Mononuclear cell (primary cell): ENCODE data around the gene FAM43B. TPM values are rescaled to one million over a fixed set of nuclear protein-coding genes. Genes with fewer than 3 reads are reported as not detected.
A peak's percentile ranks its signal among the peaks of the same experiment; 100 is the strongest.

ENCODE experiments used
- H3K27me3 ChIP-seq: 2 replicates; pipeline ENCODE4 v1.6.0; 2011; ENCODE audit warnings: low read length, control low read depth; ENCODE audit not compliant: insufficient read depth
- H3K4me1 ChIP-seq: 2 replicates; pipeline ENCODE4 v1.5.1; 2011; ENCODE audit warnings: mild to moderate bottlenecking, low read length, control low read depth; ENCODE audit not compliant: insufficient read depth
- H3K4me3 ChIP-seq: 2 replicates; pipeline ENCODE4 v1.5.1; 2011; ENCODE audit warnings: mild to moderate bottlenecking, low read length, moderate library complexity
- H3K9me3 ChIP-seq: 2 replicates; pipeline ENCODE4 v1.5.1; 2011; ENCODE audit warnings: low read depth, mild to moderate bottlenecking, control low read depth, low read length
- total RNA-seq: library from RNA; depleted of rRNA; stranded (reverse); fragments of >200 nt; gene quantifications from one replicate; pipeline ENCODE4 v1.2.3, GENCODE V29; 2012

The FAM43B gene
- total RNA-seq, 1 donor, result not detected

GRCh38 chr1:20573987-20574386, 21.6 kb downstream of the FAM43B start:
- H3K9me3 ChIP-seq, result no peaks in the 10 kb centered on the region
- no peak overlapping the region for H3K4me3 ChIP-seq
- H3K4me1 ChIP-seq, result peaks cover 11% of the 10 kb centered on the region
- H3K27me3 ChIP-seq, result peaks cover 7% of the 10 kb centered on the region

GRCh38 chr1:20574686-20575540, 22.5 kb downstream of the FAM43B start:
- H3K4me1 ChIP-seq, result peaks cover 11% of the 10 kb centered on the region
- no peak overlapping the region for H3K4me3 ChIP-seq
- peaks cover 4% of the 10 kb centered on the region for H3K27me3 ChIP-seq
- no peaks in the 10 kb centered on the region for H3K9me3 ChIP-seq

- Histone ChIP-seq H3K9me3 (no peaks in the 10 kb centered on the region), H3K27me3 (peaks cover 4% of the 10 kb centered on the region), H3K4me1 (peaks cover 11% of the 10 kb centered on the region), H3K4me3 (no peak overlapping the region)
Measured at GRCh38 chr1:20575541-20576336, 23.4 kb downstream of the FAM43B start.

- Histone ChIP-seq H3K27me3 (peaks cover 4% of the 10 kb centered on the region), H3K4me1 (peaks cover 11% of the 10 kb centered on the region), H3K4me3 (no peak overlapping the region), H3K9me3 (no peaks in the 10 kb centered on the region)
Measured at GRCh38 chr1:20578062-20578461, 25.7 kb downstream of the FAM43B start.

GRCh38 chr1:20578721-20579395, 26.5 kb downstream of the FAM43B start:
- H3K4me3 ChIP-seq, result no peak overlapping the region
- no peaks in the 10 kb centered on the region for H3K27me3 ChIP-seq
- H3K9me3 ChIP-seq, result no peaks in the 10 kb centered on the region

GRCh38 chr1:20584890-20585289, 32.5 kb downstream of the FAM43B start:
- H3K4me3 ChIP-seq, result no peak overlapping the region
- peaks cover 8% of the 10 kb centered on the region for H3K27me3 ChIP-seq
- no peaks in the 10 kb centered on the region for H3K9me3 ChIP-seq
- H3K4me1 ChIP-seq, result peaks cover 9% of the 10 kb centered on the region

More at GRCh38 chr1:20578721-20579395, 26.5 kb downstream of the FAM43B start:
- peaks cover 11% of the 10 kb centered on the region for H3K4me1 ChIP-seq

- peaks cover 25% of the 10 kb centered on the region for H3K4me1 ChIP-seq
- no peak overlapping the region for H3K4me3 ChIP-seq
- no peaks in the 10 kb centered on the region for H3K9me3 ChIP-seq
- peaks cover 10% of the 10 kb centered on the region for H3K27me3 ChIP-seq
Measured at GRCh38 chr1:20586953-20587660, 34.7 kb downstream of the FAM43B start.

GRCh38 chr1:20587661-20588053, 35.3 kb downstream of the FAM43B start:
- peaks cover 27% of the 10 kb centered on the region for H3K4me1 ChIP-seq
- no peak overlapping the region for H3K4me3 ChIP-seq
- H3K9me3 ChIP-seq, result no peaks in the 10 kb centered on the region

GRCh38 chr1:20588634-20589225, 36.4 kb downstream of the FAM43B start, which contains the start of gene CDA:
TSS of gene CDA (plus strand) at chr1:20589097. CDS start at chr1:20589130, 33 bp downstream.
- Histone ChIP-seq H3K4me1 (peaks cover 31% of the 10 kb centered on the region), H3K4me3 (peak within 1 kb of the TSS; percentile 48), H3K27me3 (peaks cover 10% of the 10 kb centered on the region), H3K9me3 (no peaks in the 10 kb centered on the region)

More at GRCh38 chr1:20587661-20588053, 35.3 kb downstream of the FAM43B start:
- peaks cover 10% of the 10 kb centered on the region for H3K27me3 ChIP-seq

- H3K4me1 ChIP-seq, result peaks cover 31% of the 10 kb centered on the region
- H3K4me3 ChIP-seq, result peak overlapping the region; percentile 48
- peaks cover 10% of the 10 kb centered on the region for H3K27me3 ChIP-seq
Measured at GRCh38 chr1:20589331-20590278, 37.2 kb downstream of the FAM43B start.

GRCh38 chr1:20590306-20590777, 38.0 kb downstream of the FAM43B start:
- peak overlapping the region; percentile 48 for H3K4me3 ChIP-seq
- H3K27me3 ChIP-seq, result peaks cover 8% of the 10 kb centered on the region
- peaks cover 36% of the 10 kb centered on the region for H3K4me1 ChIP-seq
- no peaks in the 10 kb centered on the region for H3K9me3 ChIP-seq

More at GRCh38 chr1:20589331-20590278, 37.2 kb downstream of the FAM43B start:
- no peaks in the 10 kb centered on the region for H3K9me3 ChIP-seq

GRCh38 chr1:20593756-20594155, 41.4 kb downstream of the FAM43B start:
- H3K4me1 ChIP-seq, result peaks cover 61% of the 10 kb centered on the region
- peaks cover 6% of the 10 kb centered on the region for H3K27me3 ChIP-seq
- no peaks in the 10 kb centered on the region for H3K9me3 ChIP-seq
- H3K4me3 ChIP-seq, result no peak overlapping the region

- peaks cover 2% of the 10 kb centered on the region for H3K27me3 ChIP-seq
- no peaks in the 10 kb centered on the region for H3K9me3 ChIP-seq
- H3K4me3 ChIP-seq, result no peak overlapping the region
- H3K4me1 ChIP-seq, result peaks cover 64% of the 10 kb centered on the region
Measured at GRCh38 chr1:20594746-20595145, 42.4 kb downstream of the FAM43B start.
